Measurements from ENCODE around the gene MEIOSIN. TPM values are rescaled to one million over a fixed set of nuclear protein-coding genes. Genes with fewer than 3 reads are reported as not detected.

The MEIOSIN gene
- total and polyA plus RNA-seq, 2 donors from 2014 or later = not detected

GRCh38 chr19:45789035-45789786 lies 56.0 kb downstream of the MEIOSIN start:
- FAIRE-seq = no peak
- Histone ChIP-seq H3K27me3 (ENCODE audit: control insufficient read depth, insufficient read depth, low read length) (no peaks in the 10 kb centered on the region), H3K27ac (ENCODE audit: low read depth in 2 of 2, low read length in 2 of 2) (no peak overlapping the region), H3K4me1 (ENCODE audit: control insufficient read depth in 2 of 3, insufficient read depth in 2 of 3, low read depth in 1 of 3, low read length in 3 of 3) (peaks cover 0 to 12% (median 7%) of the 10 kb centered on the region in 3 donors), H3K4me3 (ENCODE audit: low read length in 3 of 3) (no peak overlapping the region), H3K9me3 (ENCODE audit: control insufficient read depth in 2 of 3, insufficient read depth in 1 of 3, low read length in 3 of 3) (no peaks in the 10 kb centered on the region), H3K9ac (ENCODE audit: low read length in 3 of 3) (no peak overlapping the region), H3K36me3 (ENCODE audit: control insufficient read depth in 2 of 3, insufficient read depth in 3 of 3, low read length in 3 of 3) (peaks cover 0 to 20% (median 10%) of the 10 kb centered on the region in 3 donors)
- intact Hi-C loops (cut with DNase I) = no loop called here
- no peak for DNase-seq
- TF ChIP-seq CTCF (IDR thresholded peaks at IDR 0.05; ENCODE audit: borderline replicate concordance, extremely low read depth, insufficient read depth) = no peak

- H3K4me3 ChIP-seq (ENCODE audit: low read length in 3 of 3) = no peak overlapping the region
Observed at GRCh38 chr19:45790942-45791341, 57.7 kb downstream of the MEIOSIN start.

GRCh38 chr19:45791744-45792469 lies 58.7 kb downstream of the MEIOSIN start:
- H3K4me1 ChIP-seq (ENCODE audit: control insufficient read depth in 2 of 3, insufficient read depth in 2 of 3, low read depth in 1 of 3, low read length in 3 of 3) = peaks cover 0 to 12% (median 7%) of the 10 kb centered on the region in 3 donors
- FAIRE-seq = no peak
- H3K27ac ChIP-seq (ENCODE audit: low read depth in 2 of 2, low read length in 2 of 2) = no peak overlapping the region
- H3K36me3 ChIP-seq (ENCODE audit: control insufficient read depth in 2 of 3, insufficient read depth in 3 of 3, low read length in 3 of 3) = peaks cover 0 to 18% (median 10%) of the 10 kb centered on the region in 3 donors
- H3K27me3 ChIP-seq (ENCODE audit: control insufficient read depth, insufficient read depth, low read length) = no peaks in the 10 kb centered on the region
- intact Hi-C loops (cut with DNase I) = no loop called here
- H3K4me3 ChIP-seq (ENCODE audit: low read length in 3 of 3) = peak overlapping the region; percentile 63 to 88 (median 78)
- H3K9me3 ChIP-seq (ENCODE audit: control insufficient read depth in 2 of 3, insufficient read depth in 1 of 3, low read length in 3 of 3) = no peaks in the 10 kb centered on the region
- DNase-seq = peak in 1 of 5 donors; percentile 77
- peak overlapping the region; percentile 49 to 81 (median 58) for H3K9ac ChIP-seq (ENCODE audit: low read length in 3 of 3)
- TF ChIP-seq CTCF (IDR thresholded peaks at IDR 0.05; ENCODE audit: borderline replicate concordance, extremely low read depth, insufficient read depth) = no peak

More at GRCh38 chr19:45790942-45791341, 57.7 kb downstream of the MEIOSIN start:
- H3K9ac ChIP-seq (ENCODE audit: low read length in 3 of 3) = no peak overlapping the region
- H3K9me3 ChIP-seq (ENCODE audit: control insufficient read depth in 2 of 3, insufficient read depth in 1 of 3, low read length in 3 of 3) = no peaks in the 10 kb centered on the region
- DNase-seq (no peak), FAIRE-seq (no peak)
- H3K27ac ChIP-seq (ENCODE audit: low read depth in 2 of 2, low read length in 2 of 2) = no peak overlapping the region
- TF ChIP-seq CTCF (IDR thresholded peaks at IDR 0.05; ENCODE audit: borderline replicate concordance, extremely low read depth, insufficient read depth) = no peak
- intact Hi-C loops (cut with DNase I) = no loop called here
- H3K36me3 ChIP-seq (ENCODE audit: control insufficient read depth in 2 of 3, insufficient read depth in 3 of 3, low read length in 3 of 3) = peaks cover 0 to 20% (median 10%) of the 10 kb centered on the region in 3 donors
- no peaks in the 10 kb centered on the region for H3K27me3 ChIP-seq (ENCODE audit: control insufficient read depth, insufficient read depth, low read length)
- H3K4me1 ChIP-seq (ENCODE audit: control insufficient read depth in 2 of 3, insufficient read depth in 2 of 3, low read depth in 1 of 3, low read length in 3 of 3) = peaks cover 0 to 12% (median 7%) of the 10 kb centered on the region in 3 donors
